ENCODE results near the gene PEMT.

GRCh38 chr17:17576772-17577234 is 14.7 kb downstream of the PEMT start:
- TF ChIP-seq HSF4 (CRISPR knock-in tag; IDR thresholded peaks at IDR 0.05; ENCODE audit: borderline replicate concordance): no peak
- no peak for TF ChIP-seq MYC (IDR thresholded peaks at IDR 0.05; ENCODE audit: low read depth, low read length)
- TF ChIP-seq MYC (CRISPR knock-in tag; IDR thresholded peaks at IDR 0.05; ENCODE audit: borderline replicate concordance, low read depth): no peak
- TF ChIP-seq, protein P1, sequence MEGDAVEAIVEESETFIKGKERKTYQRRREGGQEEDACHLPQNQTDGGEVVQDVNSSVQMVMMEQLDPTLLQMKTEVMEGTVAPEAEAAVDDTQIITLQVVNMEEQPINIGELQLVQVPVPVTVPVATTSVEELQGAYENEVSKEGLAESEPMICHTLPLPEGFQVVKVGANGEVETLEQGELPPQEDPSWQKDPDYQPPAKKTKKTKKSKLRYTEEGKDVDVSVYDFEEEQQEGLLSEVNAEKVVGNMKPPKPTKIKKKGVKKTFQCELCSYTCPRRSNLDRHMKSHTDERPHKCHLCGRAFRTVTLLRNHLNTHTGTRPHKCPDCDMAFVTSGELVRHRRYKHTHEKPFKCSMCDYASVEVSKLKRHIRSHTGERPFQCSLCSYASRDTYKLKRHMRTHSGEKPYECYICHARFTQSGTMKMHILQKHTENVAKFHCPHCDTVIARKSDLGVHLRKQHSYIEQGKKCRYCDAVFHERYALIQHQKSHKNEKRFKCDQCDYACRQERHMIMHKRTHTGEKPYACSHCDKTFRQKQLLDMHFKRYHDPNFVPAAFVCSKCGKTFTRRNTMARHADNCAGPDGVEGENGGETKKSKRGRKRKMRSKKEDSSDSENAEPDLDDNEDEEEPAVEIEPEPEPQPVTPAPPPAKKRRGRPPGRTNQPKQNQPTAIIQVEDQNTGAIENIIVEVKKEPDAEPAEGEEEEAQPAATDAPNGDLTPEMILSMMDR (IDR thresholded peaks at IDR 0.05 in 2 of 3, conservative IDR thresholded peaks at IDR 0.05 in 1 of 3; ENCODE audit: insufficient read depth in 2 of 3, low read depth in 1 of 3, low read length in 3 of 3): no peak
- no peak for TF ChIP-seq ZFP36 (IDR thresholded peaks at IDR 0.05; ENCODE audit: low read depth, low read length, partially characterized antibody)
- TF ChIP-seq RAD21 (CRISPR knock-in tag; conservative IDR thresholded peaks at IDR 0.05 in 1 of 2, IDR thresholded peaks at IDR 0.05 in 1 of 2): no peak

Measured in K562 (cell line).